Stimulated activated CD4-positive, alpha-beta T cell treated with anti-CD3 and anti-CD28 coated beads, Interleukin-15, amount 100 ng/mL, for 1 hour (primary cell): ENCODE data around the gene GSKIP.
"Not testable (repeated sequence)": the region's sequence is repeated elsewhere in the genome, so short reads cannot be mapped to it uniquely, and the experiment has no call there.

Experiments used
- DNase-seq, 2 donors: peaks; one replicate each; pipeline ENCODE4 v3.0.0-alpha.2; 2020; ENCODE audit warnings: low read depth in 1 of 2, low spot score in 1 of 2

Gene GSKIP, protein sequence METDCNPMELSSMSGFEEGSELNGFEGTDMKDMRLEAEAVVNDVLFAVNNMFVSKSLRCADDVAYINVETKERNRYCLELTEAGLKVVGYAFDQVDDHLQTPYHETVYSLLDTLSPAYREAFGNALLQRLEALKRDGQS

DNA sequence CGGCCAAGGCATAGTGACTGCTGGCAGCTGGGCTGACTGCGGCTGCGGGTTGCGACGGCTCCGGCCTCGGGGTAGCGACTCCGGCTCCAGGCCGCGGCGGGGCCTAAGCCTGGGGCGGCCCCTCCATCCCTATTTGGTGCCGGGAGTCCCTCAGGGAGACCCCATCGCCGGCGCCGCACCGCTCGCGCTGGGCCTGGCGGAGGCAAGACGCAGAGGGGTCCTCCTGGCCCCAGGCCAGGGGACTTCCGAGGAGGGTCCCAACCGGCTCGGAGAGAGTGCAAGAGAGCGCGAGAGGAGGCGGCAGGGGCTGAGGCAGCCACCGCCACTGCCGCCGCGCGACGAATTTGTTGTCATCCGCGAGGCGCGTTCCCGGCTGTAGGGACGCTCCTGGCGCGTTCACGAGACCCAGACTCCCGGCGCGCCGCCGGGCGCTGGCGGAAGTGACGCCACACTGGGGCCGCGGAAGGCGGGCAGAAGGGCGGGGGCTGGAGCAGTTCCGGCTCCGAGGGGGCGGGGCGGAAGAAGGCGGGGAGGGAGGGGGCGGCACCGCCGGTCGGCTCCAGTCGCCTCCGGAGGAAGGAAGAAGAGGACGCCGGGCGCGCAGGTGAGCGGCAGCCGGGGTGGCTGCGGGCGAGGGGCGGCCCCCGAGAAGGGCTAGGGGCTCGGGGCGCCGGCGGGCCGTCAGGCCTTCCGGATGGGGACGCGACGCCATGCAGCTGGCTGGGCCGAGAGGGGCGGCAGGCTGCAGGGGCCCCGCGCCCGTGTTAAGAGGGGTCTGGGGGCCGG is at the start of gene GSKIP, which contains the start of gene ATG2B:
Gene GSKIP, plus strand, starts transcription at position 562 of the 786 bp plus-strand sequence. CDS start 18,722 bp downstream, outside the sequence.
Gene ATG2B, minus strand, starts transcription at position 377 of the 786 bp plus-strand sequence. Its CDS starts 365 bp downstream, at position 12.
- peak; percentile 97 to 98 for DNase-seq

DNA sequence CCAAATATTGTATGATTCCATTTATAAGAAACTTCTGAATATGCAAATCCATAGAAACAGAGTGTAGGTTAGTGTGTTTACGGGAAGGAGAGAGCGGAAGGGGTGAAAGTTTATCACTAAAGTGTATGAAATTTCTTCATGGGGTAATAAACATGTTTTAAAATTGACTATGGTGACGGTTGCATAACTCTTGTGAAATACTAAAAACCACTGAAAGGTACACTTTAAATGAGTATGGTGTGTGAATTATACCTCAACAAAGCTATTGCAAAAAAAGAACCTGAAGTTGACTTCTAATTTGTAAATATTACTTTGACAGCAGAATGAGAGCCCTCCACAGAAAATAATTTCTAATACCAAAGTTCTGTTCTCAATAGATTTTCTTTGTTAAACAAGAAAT is 47.2 kb upstream of the GSKIP start:
- no peak for DNase-seq

DNA sequence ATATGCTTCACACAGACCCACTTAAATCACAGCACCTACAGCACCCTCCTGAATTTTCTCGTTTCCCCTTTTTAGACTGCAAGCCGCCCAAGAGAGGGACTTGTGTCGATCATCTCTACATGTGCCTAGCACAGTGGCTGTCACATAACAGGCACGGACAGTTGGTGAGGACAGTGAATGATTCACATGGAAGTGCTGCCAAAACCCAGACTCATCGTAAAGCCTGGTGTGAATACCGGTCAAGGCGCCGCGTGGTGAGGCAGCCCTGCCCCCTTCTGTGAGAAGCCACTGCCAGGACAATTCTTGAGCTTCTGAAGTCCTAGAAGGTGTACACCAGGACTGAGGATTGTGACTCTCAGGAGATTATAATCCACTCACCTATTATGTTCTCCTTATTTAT is 44.5 kb upstream of the GSKIP start:
- DNase-seq: no peak

DNA sequence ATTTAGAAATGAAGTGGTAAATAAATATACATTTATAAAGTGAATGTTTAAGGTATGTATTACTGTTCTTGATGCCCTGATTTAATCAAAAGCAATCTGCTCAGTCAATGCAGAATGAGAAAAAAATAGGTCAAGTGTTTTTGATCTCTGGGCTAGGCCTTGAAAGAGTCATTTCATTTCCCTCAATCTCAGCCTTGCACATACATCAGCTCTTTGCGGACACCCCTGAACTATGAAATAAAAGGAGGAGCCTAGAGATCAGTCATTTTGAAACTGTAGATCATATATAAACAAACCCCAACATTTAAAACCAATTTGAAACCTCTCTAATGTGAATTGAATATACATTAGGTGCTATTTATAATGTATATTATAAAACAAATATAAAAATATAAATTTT is 42.7 kb upstream of the GSKIP start:
- no peak for DNase-seq

DNA sequence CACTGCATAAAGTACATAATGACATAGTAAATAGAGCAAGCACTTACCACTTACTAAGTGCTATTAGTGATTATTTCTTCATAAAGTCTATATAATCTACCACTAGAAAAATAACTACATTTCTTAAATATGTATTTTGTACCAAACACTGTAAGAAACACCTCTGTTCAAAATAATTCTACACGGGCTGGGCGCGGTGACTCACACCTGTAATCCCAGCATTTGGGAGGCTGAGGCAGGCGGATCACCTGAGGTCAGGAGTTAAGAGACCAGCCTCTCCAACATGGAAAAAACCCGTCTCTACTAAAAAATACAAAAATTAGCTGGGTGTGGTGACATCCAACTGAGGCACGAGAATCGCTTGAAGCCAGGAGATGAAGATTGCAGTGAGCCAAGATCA is 39.1 kb upstream of the GSKIP start:
- DNase-seq: no peak

DNA sequence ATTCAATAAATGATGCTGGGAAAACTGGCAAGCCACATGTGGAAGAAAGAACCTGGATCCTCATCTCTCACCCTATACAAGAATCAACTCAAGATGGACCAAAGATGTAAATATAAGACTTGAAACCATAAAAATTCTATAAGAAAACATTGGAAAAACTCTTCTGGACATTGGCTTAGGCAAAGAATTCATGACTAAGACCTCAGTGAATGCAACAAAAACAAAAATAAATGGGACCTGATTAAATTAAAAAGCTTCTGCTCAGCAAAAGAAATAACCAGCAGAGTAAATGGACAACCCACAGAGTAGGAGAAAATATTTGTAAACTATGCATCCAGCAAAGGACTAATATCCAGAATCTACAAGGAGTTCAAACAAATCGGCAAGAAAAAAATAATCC is 24.8 kb upstream of the GSKIP start:
- DNase-seq: no peak

DNA sequence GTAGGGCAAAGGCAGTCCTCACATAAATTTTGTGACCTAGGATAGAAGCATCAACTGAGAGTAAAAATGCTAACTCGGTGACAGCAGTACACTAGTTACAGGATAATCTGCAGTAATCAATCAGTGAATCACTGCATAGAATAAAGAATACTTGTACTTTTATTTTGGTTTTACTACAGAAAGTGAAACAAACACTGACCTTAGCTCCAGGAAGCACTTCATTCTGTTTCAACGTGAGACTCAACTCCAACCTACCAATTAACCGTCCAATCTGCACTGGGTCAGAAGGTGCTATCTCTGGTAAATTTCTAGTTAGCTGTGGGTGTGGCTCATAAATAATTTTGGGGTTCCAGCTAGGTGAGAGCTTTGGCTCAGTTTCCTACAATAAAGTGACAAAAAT is 22.0 kb upstream of the GSKIP start:
- no peak for DNase-seq

DNA sequence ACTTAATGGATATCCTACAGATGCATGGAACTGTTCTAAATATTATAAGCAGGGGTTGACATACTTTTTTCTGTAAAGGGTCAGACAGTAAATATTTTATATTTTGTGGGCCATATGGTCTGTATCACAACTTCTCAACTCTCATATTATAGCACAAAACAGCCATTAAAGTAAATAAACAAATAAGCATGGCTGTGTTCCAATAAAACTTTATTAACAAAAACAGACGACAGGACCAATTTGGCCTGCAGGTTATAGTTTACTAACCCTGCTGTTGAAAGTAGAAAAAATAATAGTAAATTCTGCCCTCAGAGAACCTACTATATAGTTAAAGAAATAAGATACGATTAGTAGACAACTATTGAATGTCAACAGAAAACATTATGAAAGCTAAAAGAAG is 17.7 kb upstream of the GSKIP start:
- DNase-seq: no peak

DNA sequence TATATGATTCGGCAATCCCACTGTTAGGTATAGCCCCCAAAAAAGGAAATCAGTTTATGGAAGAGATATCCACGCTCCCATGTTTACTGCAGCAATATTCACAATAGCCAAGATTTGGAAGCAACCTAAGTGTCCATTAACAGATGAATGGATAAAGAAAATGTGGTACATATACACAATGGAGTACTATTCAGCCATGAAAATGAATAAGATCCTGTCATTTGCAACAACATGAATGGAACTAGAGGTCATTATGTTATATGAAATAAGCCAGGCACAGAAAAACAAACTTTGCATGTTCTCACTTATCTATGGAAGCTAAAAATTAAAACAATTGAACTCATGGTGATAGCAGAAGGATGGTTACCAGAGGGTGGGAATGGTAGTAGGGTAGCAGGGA is 15.4 kb upstream of the GSKIP start:
- DNase-seq: not testable (repeated sequence)

DNA sequence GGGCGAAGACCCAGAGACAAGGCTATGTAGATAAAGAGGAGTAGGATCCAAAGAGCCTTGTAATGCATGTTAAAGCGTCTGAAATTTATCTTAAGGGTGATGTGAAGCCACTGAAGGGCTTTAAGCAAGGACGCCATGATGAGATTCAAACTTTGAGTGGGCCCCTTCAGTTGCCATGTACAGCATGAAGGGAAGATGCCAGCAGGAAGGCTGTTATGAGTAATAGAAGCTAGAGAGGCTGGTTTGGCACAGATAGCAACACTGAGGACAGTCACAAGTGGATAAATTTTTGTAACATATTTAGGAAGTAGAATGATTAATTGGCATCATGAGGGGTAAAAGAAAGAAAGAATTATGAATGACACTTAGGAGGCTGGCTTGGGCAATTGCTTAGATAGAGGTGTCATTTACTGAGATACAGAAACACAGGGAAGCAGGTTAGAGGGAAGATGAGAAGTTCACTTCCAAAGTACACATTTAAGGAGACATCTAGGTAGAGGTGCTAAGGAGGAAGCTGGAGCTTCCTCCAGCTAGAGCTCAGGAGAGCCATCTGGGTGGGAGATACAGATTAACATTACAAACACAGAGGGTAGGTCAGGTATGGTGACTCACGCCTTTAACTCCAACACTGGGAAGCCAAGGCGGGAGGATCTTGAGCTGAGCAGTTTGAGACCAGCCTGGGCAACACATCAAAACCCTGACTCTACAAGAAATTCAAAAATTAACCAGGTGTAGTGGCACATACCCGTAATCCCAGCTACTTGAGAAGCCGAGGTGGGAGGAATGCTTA is 13.8 kb upstream of the GSKIP start:
- no peak for DNase-seq

DNA sequence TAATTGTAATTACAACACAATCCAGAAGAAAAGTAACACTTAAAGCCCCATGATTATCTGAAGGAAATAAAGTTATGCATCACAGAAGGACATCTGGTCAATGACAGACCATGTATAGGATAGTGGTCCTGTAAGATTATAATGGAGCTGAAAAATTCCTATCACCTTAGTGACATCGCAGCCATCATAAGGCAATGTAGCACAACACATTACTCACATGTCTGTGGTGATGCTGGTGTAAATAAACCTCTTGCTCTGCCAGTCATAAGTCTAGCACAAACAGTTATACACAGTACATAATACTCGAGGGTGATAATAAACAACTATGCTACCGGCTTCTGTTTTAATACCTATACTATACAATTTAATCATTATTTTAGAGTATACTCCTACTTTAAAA is 11.3 kb upstream of the GSKIP start:
- no peak for DNase-seq

DNA sequence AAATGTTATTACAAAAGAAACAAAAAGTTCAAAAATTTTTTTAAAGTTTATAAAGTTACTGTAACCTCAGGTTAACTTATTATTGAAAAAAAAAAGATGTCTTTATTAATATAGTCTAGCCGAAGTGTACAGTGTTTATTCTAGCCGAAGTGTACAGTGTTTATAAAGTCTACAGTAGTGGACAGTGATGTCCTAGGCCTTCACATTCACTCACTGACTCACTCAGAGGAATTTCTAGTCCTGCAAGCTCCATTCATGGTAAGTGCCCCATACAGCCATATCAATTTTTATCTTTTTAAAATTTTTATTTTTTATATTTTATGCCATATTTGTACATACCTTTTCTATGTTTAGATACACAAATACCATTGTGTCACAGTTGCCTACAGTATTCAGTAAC is 10.6 kb upstream of the GSKIP start:
- no peak for DNase-seq

DNA sequence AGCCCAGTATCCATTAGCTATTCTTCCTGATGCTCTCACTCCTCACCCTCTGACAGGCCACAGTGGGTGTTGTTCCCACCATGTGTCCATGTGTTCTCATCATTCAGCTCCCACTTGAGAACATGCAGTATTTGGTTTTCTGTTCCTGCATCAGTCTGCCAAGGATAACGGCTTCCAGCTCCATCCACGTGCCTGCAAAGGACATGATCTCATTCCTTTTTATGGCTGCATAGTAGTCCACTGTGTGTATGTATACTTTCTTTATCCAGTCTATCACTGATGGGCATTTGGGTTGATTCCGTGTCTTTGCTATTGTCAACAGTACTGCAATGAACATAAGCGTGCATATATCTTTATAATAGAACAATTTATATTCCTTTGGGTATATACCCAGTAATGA is 9.1 kb upstream of the GSKIP start:
- no peak for DNase-seq

DNA sequence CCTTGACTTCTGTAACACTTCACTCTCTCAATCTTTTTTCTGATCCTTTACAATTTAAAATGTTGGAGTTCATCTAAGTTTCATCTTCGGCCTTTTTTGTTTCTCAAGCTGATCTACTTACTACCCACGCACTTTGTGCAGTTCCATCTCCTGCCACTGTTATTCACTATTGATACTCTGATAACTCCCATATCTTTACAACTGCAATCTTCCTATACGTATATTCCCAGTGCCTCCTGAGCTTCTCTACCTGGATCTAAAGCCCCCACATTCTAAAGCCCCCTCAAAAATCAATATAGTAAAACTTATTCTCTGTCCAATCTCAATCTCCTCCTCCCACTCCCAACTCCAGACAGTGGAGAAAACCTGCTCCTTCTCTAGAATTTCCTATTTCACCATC is 6.1 kb upstream of the GSKIP start:
- DNase-seq: no peak

DNA sequence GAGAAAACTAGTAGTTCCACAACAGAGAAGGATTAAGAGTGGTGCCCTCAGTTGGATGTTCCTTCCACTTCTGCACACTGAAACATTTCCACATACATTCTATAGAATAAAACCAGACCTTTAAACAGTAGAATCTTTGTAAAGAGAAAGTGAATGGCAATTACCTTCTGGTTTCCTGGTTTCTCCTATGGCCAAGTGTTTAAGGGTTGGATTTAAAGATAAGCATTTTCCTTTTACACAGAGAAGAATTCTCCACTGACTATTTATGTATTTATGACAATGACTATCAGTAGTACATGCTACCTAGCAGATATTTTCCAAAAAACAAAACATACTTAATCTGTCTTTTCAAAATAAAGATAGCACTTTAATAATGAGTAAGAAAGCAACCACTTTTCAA is 3.4 kb upstream of the GSKIP start:
- DNase-seq: no peak

DNA sequence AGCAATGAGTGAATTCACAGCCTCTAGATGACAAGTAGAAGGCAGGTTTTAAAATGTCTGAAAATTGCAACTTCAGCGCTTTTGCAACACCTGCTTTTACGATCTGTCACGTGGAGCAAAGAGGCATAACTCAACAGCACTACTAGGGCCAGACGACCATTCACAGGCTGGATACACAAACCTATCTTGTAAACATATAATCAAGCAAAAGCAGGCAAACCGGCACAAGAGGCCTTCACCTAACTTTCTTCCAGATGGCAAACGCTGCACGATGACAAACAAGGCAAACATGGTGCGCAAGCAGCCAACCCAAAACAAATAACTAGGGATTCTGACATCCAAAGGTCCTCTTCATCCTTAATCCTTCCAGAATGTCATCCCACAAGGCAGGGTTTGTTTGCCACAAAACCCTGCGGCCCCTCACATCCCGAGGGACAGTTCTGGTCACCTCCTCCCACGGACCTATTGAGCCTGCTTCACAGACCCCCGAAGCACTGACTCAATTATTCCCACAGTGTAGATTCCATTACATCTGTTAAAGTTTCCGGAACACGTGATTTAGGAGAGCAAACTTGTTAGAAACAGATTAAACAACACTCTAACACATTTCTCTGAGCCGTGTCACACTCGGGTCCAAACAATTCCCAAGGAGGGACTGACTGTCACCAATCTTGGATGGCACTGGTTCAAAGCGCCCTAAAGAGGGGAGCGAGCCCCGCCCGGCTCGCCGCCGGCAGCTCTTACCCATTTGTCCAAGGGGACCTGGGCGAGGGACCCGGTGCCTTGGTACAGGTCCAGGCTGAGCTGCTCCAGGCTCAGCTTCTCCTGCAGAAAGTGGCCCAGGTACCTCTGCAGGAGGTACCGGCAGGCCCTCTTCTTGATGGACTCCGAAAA is 1.0 kb upstream of the GSKIP start:
- DNase-seq: peak in 1 of 2 donors; percentile 10

DNA sequence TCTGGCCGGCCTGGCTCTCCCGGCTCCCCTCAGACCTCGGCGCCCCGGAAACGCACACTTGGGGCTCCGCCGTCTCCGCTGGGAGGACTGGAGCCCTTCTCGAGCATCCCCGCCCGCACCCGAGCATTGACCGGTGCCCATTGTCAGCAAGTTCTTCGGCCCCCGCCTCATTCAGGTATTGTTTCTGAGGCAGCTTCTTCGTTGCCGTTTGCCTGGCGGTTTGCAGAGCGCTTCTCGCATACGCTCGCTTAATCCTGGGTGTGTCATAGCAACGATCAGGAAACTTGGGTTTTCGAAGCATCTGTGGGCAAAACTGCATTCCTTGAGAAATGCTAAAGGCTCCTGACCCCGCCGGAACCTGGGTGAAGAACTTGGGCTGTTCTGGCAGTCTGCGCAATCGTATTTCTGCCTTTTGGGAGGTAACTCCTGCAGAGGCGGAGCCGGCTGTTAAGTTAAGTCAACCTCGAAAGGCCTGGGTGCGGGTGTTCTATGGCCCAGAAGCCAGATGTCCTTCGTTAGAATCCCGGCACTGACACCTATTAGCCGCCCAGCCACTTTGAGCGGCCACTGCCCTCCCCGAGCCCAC is 518 bp downstream of the GSKIP start:
- peak in 1 of 2 donors; percentile 8 for DNase-seq

DNA sequence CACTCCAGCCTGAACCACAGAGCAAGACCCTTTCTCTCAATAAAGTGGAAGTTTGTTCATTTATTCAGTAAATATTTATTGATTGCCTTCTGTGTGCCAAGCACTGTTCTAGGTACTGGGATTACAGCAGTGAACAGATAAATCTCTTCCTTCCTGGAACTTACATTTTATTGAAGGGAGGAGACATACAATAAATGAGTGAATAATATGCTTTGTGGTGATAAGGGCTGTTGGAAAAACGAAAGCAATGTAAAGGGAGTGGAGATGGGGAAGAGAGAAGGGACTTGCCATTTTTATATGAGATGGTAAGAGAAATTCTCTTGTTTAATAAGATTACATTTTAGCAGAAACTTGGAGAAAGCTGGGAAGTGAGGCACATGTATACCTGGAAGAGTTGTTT is 1.6 kb downstream of the GSKIP start:
- no peak for DNase-seq

DNA sequence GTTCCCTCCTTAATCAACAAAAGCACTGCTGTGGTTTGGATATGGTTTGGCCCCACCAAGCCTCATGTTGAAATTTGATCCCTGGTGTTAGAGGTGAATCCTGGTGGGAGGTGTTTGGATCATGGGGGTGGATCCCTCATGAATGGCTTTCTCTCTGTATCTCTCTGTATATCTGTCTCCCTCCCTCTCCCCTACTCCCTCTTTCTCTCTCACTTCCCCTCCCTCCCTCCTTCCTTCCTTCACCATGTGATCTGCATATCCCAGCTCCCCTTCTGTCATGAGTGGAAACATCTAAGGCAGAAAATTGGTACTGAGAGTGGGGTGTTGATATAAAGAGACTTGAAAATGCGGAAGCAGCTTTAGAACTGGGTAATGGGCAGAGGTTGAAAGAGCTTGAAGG is 5.2 kb downstream of the GSKIP start:
- no peak for DNase-seq

DNA sequence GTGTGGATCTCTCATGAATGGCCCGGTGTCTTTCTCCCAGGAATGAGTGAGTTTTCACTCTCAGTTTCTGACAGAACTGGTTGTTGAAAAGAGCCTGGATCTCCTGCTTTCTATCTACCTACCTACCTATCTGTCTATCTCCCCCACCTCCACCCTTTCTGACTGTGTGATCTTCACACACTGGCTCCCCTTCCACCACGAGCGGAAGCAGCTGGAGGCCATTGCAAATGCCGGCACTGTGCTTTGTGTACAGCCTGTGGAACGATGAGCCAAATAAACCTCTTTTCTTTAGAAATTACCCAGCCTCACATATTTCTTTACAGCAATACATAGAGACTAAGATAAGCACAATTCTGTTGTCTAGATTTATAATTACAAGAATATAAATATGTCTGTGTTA is 7.2 kb downstream of the GSKIP start:
- DNase-seq: no peak

DNA sequence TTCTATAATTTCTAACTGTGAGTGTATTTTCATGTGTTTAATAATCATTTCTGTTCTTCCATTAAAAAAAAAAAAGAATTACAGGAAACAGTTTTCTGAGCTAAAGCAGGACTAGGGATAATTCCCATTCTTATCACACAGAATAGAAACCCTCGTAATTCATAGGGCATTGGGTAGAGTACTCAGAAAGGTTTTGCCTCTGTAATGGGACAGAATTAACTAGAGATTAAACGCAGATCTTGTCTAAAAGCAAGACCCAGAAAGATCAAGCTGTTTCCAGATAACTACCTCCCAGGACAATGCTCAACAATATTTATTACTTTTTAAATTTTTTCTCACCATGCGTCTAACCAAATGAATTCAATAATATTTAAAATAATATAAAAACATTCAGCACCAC is 10.2 kb downstream of the GSKIP start:
- no peak for DNase-seq
